ENCODE results near the gene GATA2.

The GATA2 gene

GRCh38 chr3:128470134-128470899, 22.7 kb downstream of the GATA2 start:
- TF ChIP-seq MAX (IDR thresholded peaks at IDR 0.05; ENCODE audit: low read depth, low read length) (no peak), POLR2A (IDR thresholded peaks at IDR 0.05; ENCODE audit: extremely low read depth, insufficient read length) (no peak), CTCF (IDR thresholded peaks at IDR 0.05; ENCODE audit: low read depth, low read length) (no peak), MYC (IDR thresholded peaks at IDR 0.05; ENCODE audit: low read depth, low read length) (no peak)
- DNase-seq (ENCODE audit: low read depth), result no peak
- no peak overlapping the region for H3K4me3 ChIP-seq (ENCODE audit: low read depth, low read length)

- no peak for TF ChIP-seq CTCF (IDR thresholded peaks at IDR 0.05; ENCODE audit: low read depth, low read length)
- TF ChIP-seq POLR2A (IDR thresholded peaks at IDR 0.05; ENCODE audit: extremely low read depth, insufficient read length), result no peak
- TF ChIP-seq MAX (IDR thresholded peaks at IDR 0.05; ENCODE audit: low read depth, low read length), result no peak
- TF ChIP-seq MYC (IDR thresholded peaks at IDR 0.05; ENCODE audit: low read depth, low read length), result no peak
- H3K4me3 ChIP-seq (ENCODE audit: low read depth, low read length), result no peak overlapping the region
- no peak for DNase-seq (ENCODE audit: low read depth)
Measured at GRCh38 chr3:128469556-128469955, 23.4 kb downstream of the GATA2 start.

- H3K4me3 ChIP-seq (ENCODE audit: low read depth, low read length), result no peak overlapping the region
- TF ChIP-seq MYC (IDR thresholded peaks at IDR 0.05; ENCODE audit: low read depth, low read length) (no peak), CTCF (IDR thresholded peaks at IDR 0.05; ENCODE audit: low read depth, low read length) (no peak), POLR2A (IDR thresholded peaks at IDR 0.05; ENCODE audit: extremely low read depth, insufficient read length) (no peak), MAX (IDR thresholded peaks at IDR 0.05; ENCODE audit: low read depth, low read length) (no peak)
- DNase-seq (ENCODE audit: low read depth), result no peak
Measured at GRCh38 chr3:128468791-128469527, 24.0 kb downstream of the GATA2 start.

GRCh38 chr3:128468285-128468790, 24.7 kb downstream of the GATA2 start:
- DNase-seq (ENCODE audit: low read depth), result no peak
- H3K4me3 ChIP-seq (ENCODE audit: low read depth, low read length), result no peak overlapping the region
- TF ChIP-seq POLR2A (IDR thresholded peaks at IDR 0.05; ENCODE audit: extremely low read depth, insufficient read length), result no peak
- no peak for TF ChIP-seq MAX (IDR thresholded peaks at IDR 0.05; ENCODE audit: low read depth, low read length)
- TF ChIP-seq CTCF (IDR thresholded peaks at IDR 0.05; ENCODE audit: low read depth, low read length), result no peak
- no peak for TF ChIP-seq MYC (IDR thresholded peaks at IDR 0.05; ENCODE audit: low read depth, low read length)

GRCh38 chr3:128466840-128467541, 26.0 kb downstream of the GATA2 start, which contains the start of gene DNAJB8:
Gene DNAJB8, minus strand, starts transcription at chr3:128466890. Its CDS starts 3,645 bp downstream, at chr3:128463245.
- H3K4me3 ChIP-seq (ENCODE audit: low read depth, low read length), result no peak within 1 kb of the TSS
- DNase-seq (ENCODE audit: low read depth), result no peak
- no peak for TF ChIP-seq MAX (IDR thresholded peaks at IDR 0.05; ENCODE audit: low read depth, low read length)
- no peak for TF ChIP-seq MYC (IDR thresholded peaks at IDR 0.05; ENCODE audit: low read depth, low read length)
- TF ChIP-seq POLR2A (IDR thresholded peaks at IDR 0.05; ENCODE audit: extremely low read depth, insufficient read length), result no peak
- no peak for TF ChIP-seq CTCF (IDR thresholded peaks at IDR 0.05; ENCODE audit: low read depth, low read length)

Data from NB4 (cell line).